ENCODE results near the gene CD300C.
A peak's percentile ranks its signal among the peaks of the same experiment; 100 is the strongest.
"Not testable (repeated sequence)": the region's sequence is repeated elsewhere in the genome, so short reads cannot be mapped to it uniquely, and the experiment has no call there.

CD300C gene

GRCh38 chr17:74561586-74561985 lies 15.7 kb upstream of the CD300C start:
- no peak for DNase-seq (ENCODE audit: low spot score)

- no peak for DNase-seq (ENCODE audit: low spot score)
Measured at GRCh38 chr17:74558882-74559519, 13.1 kb upstream of the CD300C start.

- DNase-seq (ENCODE audit: low spot score), result not testable (repeated sequence)
Measured at GRCh38 chr17:74558402-74558801, 12.5 kb upstream of the CD300C start.

GRCh38 chr17:74555427-74555940 lies 9.6 kb upstream of the CD300C start:
- DNase-seq (ENCODE audit: low spot score), result no peak

- DNase-seq (ENCODE audit: low spot score), result no peak
Measured at GRCh38 chr17:74554909-74555308, 9.0 kb upstream of the CD300C start.

GRCh38 chr17:74552037-74552436 lies 6.1 kb upstream of the CD300C start:
- no peak for DNase-seq (ENCODE audit: low spot score)

GRCh38 chr17:74550602-74551001 lies 4.7 kb upstream of the CD300C start:
- no peak for DNase-seq (ENCODE audit: low spot score)

- no peak for DNase-seq (ENCODE audit: low spot score)
Measured at GRCh38 chr17:74549343-74549742, 3.4 kb upstream of the CD300C start.

GRCh38 chr17:74547736-74548135 lies 1.8 kb upstream of the CD300C start:
- DNase-seq (ENCODE audit: low spot score), result no peak

- no peak for DNase-seq (ENCODE audit: low spot score)
Measured at GRCh38 chr17:74547264-74547663, 1.3 kb upstream of the CD300C start.

- no peak for DNase-seq (ENCODE audit: low spot score)
Measured at GRCh38 chr17:74546586-74546985, 671 bp upstream of the CD300C start.

- no peak for DNase-seq (ENCODE audit: low spot score)
Measured at GRCh38 chr17:74544991-74545842, 698 bp downstream of the CD300C start.

GRCh38 chr17:74543891-74544760 lies 1.8 kb downstream of the CD300C start:
- no peak for DNase-seq (ENCODE audit: low spot score)

GRCh38 chr17:74543406-74543805 lies 2.5 kb downstream of the CD300C start:
- DNase-seq (ENCODE audit: low spot score), result no peak

- no peak for DNase-seq (ENCODE audit: low spot score)
Measured at GRCh38 chr17:74542727-74543383, 3.1 kb downstream of the CD300C start.

GRCh38 chr17:74542166-74542565 lies 3.7 kb downstream of the CD300C start:
- DNase-seq (ENCODE audit: low spot score), result no peak

- no peak for DNase-seq (ENCODE audit: low spot score)
Measured at GRCh38 chr17:74541176-74542111, 4.5 kb downstream of the CD300C start.

GRCh38 chr17:74539281-74539820 lies 6.6 kb downstream of the CD300C start:
- no peak for DNase-seq (ENCODE audit: low spot score)

GRCh38 chr17:74536890-74537289 lies 9.0 kb downstream of the CD300C start:
- DNase-seq (ENCODE audit: low spot score), result no peak

GRCh38 chr17:74532115-74532514 lies 13.8 kb downstream of the CD300C start:
- DNase-seq (ENCODE audit: low spot score), result peak; percentile 64

All from globus pallidus (tissue), 1 donor.